H54 (cell line): ENCODE results near the gene ITGA8.

ENCODE experiments used
- DNase-seq: peaks from one replicate; pipeline ENCODE4 v3.0.0; 2011; ENCODE audit warnings: low spot score, mixed read lengths; ENCODE audit not compliant: insufficient read length
- FAIRE-seq: peaks from 3 replicates; lab custom pipeline; 2011; peaks lifted over from hg19 to GRCh38; lab: Jason Lieb, UNC
- POLR2A ChIP-seq: IDR thresholded peaks from 2 replicates; pipeline ENCODE4 v1.6.1; 2011; ENCODE audit warnings: low read depth, mild to moderate bottlenecking, low read length

ITGA8 gene

GRCh38 chr10:15464381-15464780, 255.3 kb downstream of the ITGA8 start:
- FAIRE-seq (no peak), DNase-seq (no peak)
- no peak for TF ChIP-seq POLR2A
